Adipocyte (in vitro differentiated cells): ENCODE results near the gene SYTL4.

Source experiments
- DNase-seq: peaks from one replicate; pipeline ENCODE4 v3.0.0-alpha.2; 2015; ENCODE audit warnings: low read depth
- H3K27me3 ChIP-seq: replicated peaks from 2 replicates; pipeline ENCODE4 v1.7.0; 2013; ENCODE audit warnings: mild to moderate bottlenecking, low read length, moderate library complexity; ENCODE audit not compliant: control insufficient read depth, insufficient read depth
- H3K36me3 ChIP-seq: 2 replicates; pipeline ENCODE4 v1.7.0; 2013; ENCODE audit warnings: low read length, mild to moderate bottlenecking, moderate library complexity; ENCODE audit not compliant: control insufficient read depth, insufficient read depth, severe bottlenecking
- H3K4me1 ChIP-seq: 2 replicates; pipeline ENCODE4 v1.7.0; 2013; ENCODE audit warnings: mild to moderate bottlenecking, low read length, moderate library complexity; ENCODE audit not compliant: control insufficient read depth, insufficient read depth
- H3K4me3 ChIP-seq: 2 replicates; pipeline ENCODE4 v1.7.0; 2013; ENCODE audit warnings: mild to moderate bottlenecking, low read length, moderate library complexity
- H3K9ac ChIP-seq: 2 replicates; pipeline ENCODE4 v1.7.0; 2013; ENCODE audit warnings: mild to moderate bottlenecking, low read length, moderate library complexity
- H3K9me3 ChIP-seq: 2 replicates; pipeline ENCODE4 v1.7.0; 2013; ENCODE audit warnings: mild to moderate bottlenecking, low read length, moderate library complexity; ENCODE audit not compliant: control insufficient read depth

The SYTL4 gene

GRCh38 chrX:100721328-100721727 is 10.6 kb downstream of the SYTL4 start:
- H3K4me1 ChIP-seq: peaks cover 5% of the 10 kb centered on the region
- no peaks in the 10 kb centered on the region for H3K9me3 ChIP-seq
- H3K9ac ChIP-seq: no peak overlapping the region
- peaks cover 9% of the 10 kb centered on the region for H3K27me3 ChIP-seq
- DNase-seq: no peak
- H3K4me3 ChIP-seq: no peak overlapping the region
- H3K36me3 ChIP-seq: no peaks in the 10 kb centered on the region

GRCh38 chrX:100720301-100720700 is 11.6 kb downstream of the SYTL4 start:
- Histone ChIP-seq H3K9ac (no peak overlapping the region), H3K4me1 (peaks cover 5% of the 10 kb centered on the region), H3K4me3 (no peak overlapping the region), H3K9me3 (no peaks in the 10 kb centered on the region), H3K27me3 (peaks cover 9% of the 10 kb centered on the region), H3K36me3 (no peaks in the 10 kb centered on the region)
- no peak for DNase-seq

- peaks cover 9% of the 10 kb centered on the region for H3K27me3 ChIP-seq
- no peaks in the 10 kb centered on the region for H3K9me3 ChIP-seq
- no peak overlapping the region for H3K9ac ChIP-seq
- peaks cover 5% of the 10 kb centered on the region for H3K4me1 ChIP-seq
- no peak overlapping the region for H3K4me3 ChIP-seq
- no peak for DNase-seq
- H3K36me3 ChIP-seq: no peaks in the 10 kb centered on the region
Measured at GRCh38 chrX:100719139-100719538, 12.8 kb downstream of the SYTL4 start.

GRCh38 chrX:100717363-100717762 is 14.6 kb downstream of the SYTL4 start:
- Histone ChIP-seq H3K4me3 (no peak overlapping the region), H3K9me3 (peaks cover under 1% of the 10 kb centered on the region), H3K9ac (no peak overlapping the region), H3K4me1 (peaks cover 5% of the 10 kb centered on the region), H3K27me3 (peaks cover 9% of the 10 kb centered on the region), H3K36me3 (no peaks in the 10 kb centered on the region)
- no peak for DNase-seq

- Histone ChIP-seq H3K27me3 (peaks cover 3% of the 10 kb centered on the region), H3K36me3 (no peaks in the 10 kb centered on the region), H3K9me3 (peaks cover 4% of the 10 kb centered on the region), H3K4me3 (no peak overlapping the region), H3K9ac (no peak overlapping the region), H3K4me1 (no peaks in the 10 kb centered on the region)
- DNase-seq: no peak
Measured at GRCh38 chrX:100710816-100711215, 21.1 kb downstream of the SYTL4 start.

- H3K36me3 ChIP-seq: no peaks in the 10 kb centered on the region
- no peak overlapping the region for H3K4me3 ChIP-seq
- peaks cover 4% of the 10 kb centered on the region for H3K9me3 ChIP-seq
- H3K9ac ChIP-seq: no peak overlapping the region
- H3K4me1 ChIP-seq: no peaks in the 10 kb centered on the region
- peaks cover 16% of the 10 kb centered on the region for H3K27me3 ChIP-seq
- DNase-seq: no peak
Measured at GRCh38 chrX:100704581-100705203, 27.2 kb downstream of the SYTL4 start.

GRCh38 chrX:100700809-100701208 is 31.1 kb downstream of the SYTL4 start:
- peaks cover 13% of the 10 kb centered on the region for H3K27me3 ChIP-seq
- H3K9me3 ChIP-seq: peaks cover 4% of the 10 kb centered on the region
- no peaks in the 10 kb centered on the region for H3K36me3 ChIP-seq
- H3K4me3 ChIP-seq: no peak overlapping the region
- H3K9ac ChIP-seq: no peak overlapping the region
- DNase-seq: no peak
- H3K4me1 ChIP-seq: no peaks in the 10 kb centered on the region

- DNase-seq: no peak
- Histone ChIP-seq H3K4me3 (no peak overlapping the region), H3K36me3 (no peaks in the 10 kb centered on the region), H3K9me3 (peaks cover 4% of the 10 kb centered on the region), H3K9ac (no peak overlapping the region), H3K4me1 (no peaks in the 10 kb centered on the region), H3K27me3 (peaks cover 6% of the 10 kb centered on the region)
Measured at GRCh38 chrX:100698551-100698950, 33.4 kb downstream of the SYTL4 start.

GRCh38 chrX:100696699-100697351 is 35.1 kb downstream of the SYTL4 start:
- Histone ChIP-seq H3K9me3 (peaks cover 4% of the 10 kb centered on the region), H3K27me3 (peaks cover 6% of the 10 kb centered on the region), H3K4me1 (no peaks in the 10 kb centered on the region), H3K4me3 (no peak overlapping the region), H3K36me3 (no peaks in the 10 kb centered on the region), H3K9ac (no peak overlapping the region)
- no peak for DNase-seq

- Histone ChIP-seq H3K9me3 (no peaks in the 10 kb centered on the region), H3K4me3 (no peak overlapping the region), H3K36me3 (no peaks in the 10 kb centered on the region), H3K9ac (no peak overlapping the region), H3K4me1 (no peaks in the 10 kb centered on the region), H3K27me3 (peaks cover under 1% of the 10 kb centered on the region)
- DNase-seq: no peak
Measured at GRCh38 chrX:100695991-100696390, 35.9 kb downstream of the SYTL4 start.

- no peaks in the 10 kb centered on the region for H3K27me3 ChIP-seq
- H3K36me3 ChIP-seq: no peaks in the 10 kb centered on the region
- no peak overlapping the region for H3K4me3 ChIP-seq
- H3K9ac ChIP-seq: no peak overlapping the region
- no peaks in the 10 kb centered on the region for H3K4me1 ChIP-seq
- no peaks in the 10 kb centered on the region for H3K9me3 ChIP-seq
- no peak for DNase-seq
Measured at GRCh38 chrX:100695302-100695701, 36.6 kb downstream of the SYTL4 start.

GRCh38 chrX:100687546-100687945 is 44.4 kb downstream of the SYTL4 start:
- peaks cover 25% of the 10 kb centered on the region for H3K4me1 ChIP-seq
- DNase-seq: no peak

More at GRCh38 chrX:100687546-100687945, 44.4 kb downstream of the SYTL4 start:
- no peaks in the 10 kb centered on the region for H3K9me3 ChIP-seq
- peaks cover 18% of the 10 kb centered on the region for H3K27me3 ChIP-seq
- no peak overlapping the region for H3K9ac ChIP-seq
- H3K4me3 ChIP-seq: no peak overlapping the region
- H3K36me3 ChIP-seq: peaks cover 3% of the 10 kb centered on the region
